ENCODE data around the gene FBXO42.

GRCh38 chr1:16202281-16203210 is 149.7 kb downstream of the FBXO42 start:
- TF ChIP-seq NCOA2 (IDR thresholded peaks at IDR 0.05; ENCODE audit: partially characterized antibody in 2 of 2), result no peak
- no peak for TF ChIP-seq ILK (tag; IDR thresholded peaks at IDR 0.05; ENCODE audit: borderline replicate concordance, low read depth)

All from K562 (cell line).